ENCODE data around the gene BNIP3.

The BNIP3 gene

GRCh38 chr10:131928248-131929095 is 53.3 kb downstream of the BNIP3 start:
- H4K20me1 ChIP-seq (ENCODE audit: insufficient read depth), result no peaks in the 10 kb centered on the region
- no peak overlapping the region for H3K4me2 ChIP-seq
- H3K27me3 ChIP-seq (ENCODE audit: insufficient read depth, low read depth), result no peaks in the 10 kb centered on the region
- H3K9ac ChIP-seq, result no peak overlapping the region
- H3K4me1 ChIP-seq (ENCODE audit: low read depth, poor library complexity, severe bottlenecking), result no peaks in the 10 kb centered on the region
- no peaks in the 10 kb centered on the region for H3K36me3 ChIP-seq (ENCODE audit: insufficient read depth)
- peaks cover 89% of the 10 kb centered on the region for H3K79me2 ChIP-seq (ENCODE audit: insufficient read depth, low read depth)
- H3K27ac ChIP-seq, result no peak overlapping the region
- H3K4me3 ChIP-seq (IDR thresholded peaks at IDR 0.05; ENCODE audit: insufficient read depth, low read depth, low read length), result no peak overlapping the region
- TF ChIP-seq CTCF (conservative IDR thresholded peaks at IDR 0.05; ENCODE audit: low read depth, low read length), result no peak
- H2AFZ ChIP-seq (ENCODE audit: low read depth), result no peak overlapping the region

DNA sequence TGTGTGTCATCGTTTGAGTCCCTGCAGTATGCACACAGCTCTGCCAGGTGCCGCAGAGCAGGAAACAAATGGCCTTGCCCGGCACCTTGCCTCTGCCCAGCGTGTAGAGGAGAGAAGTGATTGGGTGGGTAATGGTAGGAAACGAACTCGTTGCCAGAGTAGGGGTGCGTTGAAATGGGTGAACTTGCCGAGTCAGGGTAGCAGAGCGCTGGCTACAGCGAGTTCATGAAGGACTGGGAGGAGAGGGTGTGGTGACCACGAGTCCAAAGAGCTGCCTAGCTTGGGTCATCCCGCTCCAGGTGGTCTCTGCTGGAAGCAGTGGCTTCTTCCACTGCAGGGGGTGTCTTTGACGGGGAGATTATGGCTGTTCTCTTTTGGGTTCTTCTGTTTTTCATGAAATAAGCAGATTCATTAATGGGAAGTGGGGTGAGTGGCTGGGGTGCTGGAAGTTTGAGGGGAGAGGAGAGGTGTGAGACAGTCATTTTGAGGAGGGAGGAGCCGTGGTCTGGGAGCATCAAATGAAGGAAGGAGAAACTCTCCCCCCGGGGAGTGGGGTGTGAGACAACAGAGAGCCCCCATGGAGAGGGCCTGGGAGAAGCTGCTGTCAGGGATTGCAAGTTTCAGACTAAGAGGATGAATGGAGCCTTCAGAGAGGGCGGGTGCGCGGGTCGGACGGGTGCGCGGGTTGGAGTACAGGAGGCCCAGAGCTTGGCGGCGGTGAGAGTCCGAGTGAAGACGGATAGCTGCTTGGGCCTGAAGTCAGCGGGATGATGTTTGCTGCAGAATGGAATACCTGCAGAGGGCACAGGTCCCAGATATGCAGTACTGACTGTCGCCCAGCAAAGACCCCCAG is 54.8 kb downstream of the BNIP3 start:
- Histone ChIP-seq H3K27me3 (ENCODE audit: insufficient read depth, low read depth) (no peaks in the 10 kb centered on the region), H3K4me1 (ENCODE audit: low read depth, poor library complexity, severe bottlenecking) (no peaks in the 10 kb centered on the region), H3K27ac (no peak overlapping the region), H4K20me1 (ENCODE audit: insufficient read depth) (no peaks in the 10 kb centered on the region), H3K79me2 (ENCODE audit: insufficient read depth, low read depth) (peaks cover 87% of the 10 kb centered on the region), H3K4me3 (IDR thresholded peaks at IDR 0.05; ENCODE audit: insufficient read depth, low read depth, low read length) (no peak overlapping the region), H3K4me2 (no peak overlapping the region), H2AFZ (ENCODE audit: low read depth) (no peak overlapping the region), H3K9ac (no peak overlapping the region), H3K36me3 (ENCODE audit: insufficient read depth) (no peaks in the 10 kb centered on the region)
- TF ChIP-seq CTCF (conservative IDR thresholded peaks at IDR 0.05; ENCODE audit: low read depth, low read length), result no peak

DNA sequence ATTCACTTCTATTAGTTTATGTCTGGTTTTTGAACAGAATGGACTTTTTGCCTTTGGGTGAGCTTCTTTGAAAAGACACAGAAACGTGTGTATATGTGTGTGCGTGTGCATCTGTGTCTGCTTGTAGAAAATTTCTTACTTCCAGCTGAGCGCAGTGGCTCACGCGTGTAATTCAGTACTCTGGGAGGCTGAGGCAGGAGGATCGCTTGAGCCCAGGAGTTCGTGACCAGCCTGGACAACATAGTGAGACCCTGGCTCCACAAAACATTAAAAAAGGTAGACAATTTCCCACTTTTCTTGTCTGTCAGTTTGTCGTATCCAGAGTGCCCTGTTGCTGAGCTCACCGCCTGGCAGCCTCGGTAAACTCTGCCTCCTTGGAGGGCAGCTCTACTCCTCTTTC is 55.5 kb downstream of the BNIP3 start:
- Histone ChIP-seq H3K4me3 (IDR thresholded peaks at IDR 0.05; ENCODE audit: insufficient read depth, low read depth, low read length) (no peak overlapping the region), H3K27ac (no peak overlapping the region), H4K20me1 (ENCODE audit: insufficient read depth) (no peaks in the 10 kb centered on the region), H3K9ac (no peak overlapping the region), H3K4me2 (no peak overlapping the region), H3K36me3 (ENCODE audit: insufficient read depth) (no peaks in the 10 kb centered on the region), H2AFZ (ENCODE audit: low read depth) (no peak overlapping the region), H3K4me1 (ENCODE audit: low read depth, poor library complexity, severe bottlenecking) (no peaks in the 10 kb centered on the region), H3K79me2 (ENCODE audit: insufficient read depth, low read depth) (peaks cover 87% of the 10 kb centered on the region), H3K27me3 (ENCODE audit: insufficient read depth, low read depth) (no peaks in the 10 kb centered on the region)
- TF ChIP-seq CTCF (conservative IDR thresholded peaks at IDR 0.05; ENCODE audit: low read depth, low read length), result no peak

- TF ChIP-seq CTCF (conservative IDR thresholded peaks at IDR 0.05; ENCODE audit: low read depth, low read length), result no peak
- Histone ChIP-seq H3K79me2 (ENCODE audit: insufficient read depth, low read depth) (peaks cover 87% of the 10 kb centered on the region), H3K4me1 (ENCODE audit: low read depth, poor library complexity, severe bottlenecking) (no peaks in the 10 kb centered on the region)
Observed at GRCh38 chr10:131925716-131926115, 56.0 kb downstream of the BNIP3 start.

More at GRCh38 chr10:131925716-131926115, 56.0 kb downstream of the BNIP3 start:
- H3K27ac ChIP-seq, result no peak overlapping the region
- H3K9ac ChIP-seq, result no peak overlapping the region
- no peaks in the 10 kb centered on the region for H3K27me3 ChIP-seq (ENCODE audit: insufficient read depth, low read depth)
- H3K4me3 ChIP-seq (IDR thresholded peaks at IDR 0.05; ENCODE audit: insufficient read depth, low read depth, low read length), result no peak overlapping the region
- H3K4me2 ChIP-seq, result no peak overlapping the region
- H4K20me1 ChIP-seq (ENCODE audit: insufficient read depth), result no peaks in the 10 kb centered on the region
- H3K36me3 ChIP-seq (ENCODE audit: insufficient read depth), result no peaks in the 10 kb centered on the region
- no peak overlapping the region for H2AFZ ChIP-seq (ENCODE audit: low read depth)

Data from KMS-11 (cell line).